Endothelial cell of hepatic sinusoid (primary cell): Measurements from ENCODE around the gene PIK3R1.

ENCODE experiments used
- in situ Hi-C: cut with HindIII; loops from 2 replicates; pipeline ENCODE4 v1.10.0; 2017; ENCODE audit warnings: low sequenced_read_pairs

Gene PIK3R1

DNA sequence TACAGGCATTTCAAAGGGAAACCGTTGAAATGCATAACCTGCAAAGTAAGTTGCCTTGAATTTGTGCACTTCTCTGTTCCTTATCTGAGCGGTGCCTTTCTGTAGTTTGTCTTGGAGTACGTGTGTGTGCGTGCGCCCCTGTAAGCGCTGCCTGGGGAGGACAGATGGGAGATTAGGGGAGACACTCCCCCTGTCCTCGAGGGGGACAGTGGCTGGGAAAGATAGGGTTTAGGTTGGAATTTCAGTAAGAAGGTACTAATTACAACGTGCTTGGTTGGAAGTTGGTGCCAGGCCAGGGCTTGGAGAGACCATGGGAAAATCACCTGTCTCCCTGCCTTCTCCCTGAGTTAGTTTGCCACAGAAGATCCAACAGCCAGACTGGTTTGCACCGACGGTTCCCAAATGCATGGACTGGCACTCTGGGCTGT is 73.2 kb downstream of the PIK3R1 start:
- in situ Hi-C loops = loop anchor here (25.0 kb wide), 2 partner anchors 174 to 649 kb away; no protein-coding TSS in a partner anchor

DNA sequence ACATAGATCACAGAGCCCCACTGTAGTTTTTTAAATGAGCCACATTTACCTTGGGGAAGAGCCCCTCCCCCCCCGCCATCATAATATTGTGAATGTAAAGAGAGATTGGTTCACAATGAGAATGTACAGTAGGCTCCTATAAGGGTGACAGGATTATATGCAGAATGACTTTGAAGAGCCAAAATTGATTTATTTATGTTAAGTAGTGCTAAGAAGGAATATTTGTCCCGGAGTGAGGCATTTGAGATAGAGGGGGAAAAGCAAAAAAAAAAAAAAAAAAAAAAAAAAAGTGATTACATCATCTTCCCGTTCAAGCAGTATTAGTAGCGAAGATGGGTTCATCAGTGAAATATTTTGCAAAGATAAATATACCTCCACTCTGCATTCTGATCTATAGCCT is 73.9 kb downstream of the PIK3R1 start:
- in situ Hi-C loops = loop anchor here (25.0 kb wide), 2 partner anchors 173 to 648 kb away; no protein-coding TSS in a partner anchor

DNA sequence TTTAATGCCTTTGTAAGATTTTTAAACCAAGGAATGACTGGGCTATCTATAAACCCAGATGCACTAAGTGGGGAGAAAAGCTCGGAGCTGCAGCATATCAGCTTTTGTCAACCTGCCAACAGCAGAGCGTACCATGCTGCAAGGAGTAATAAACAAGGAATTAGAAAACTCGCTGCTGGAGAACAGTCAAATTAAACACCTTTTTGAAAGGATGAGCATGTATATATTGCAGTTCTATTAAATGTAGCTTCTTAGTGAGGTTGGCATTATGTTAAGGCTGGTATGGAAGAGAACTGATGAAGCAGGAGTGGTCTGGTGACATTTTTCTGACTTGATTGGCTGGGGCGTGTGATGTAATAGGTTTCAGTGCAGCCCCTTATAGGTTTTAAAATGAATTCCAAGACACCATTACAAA is 74.7 kb downstream of the PIK3R1 start:
- in situ Hi-C loops = loop anchor here (25.0 kb wide), 2 partner anchors 172 to 647 kb away; no protein-coding TSS in a partner anchor

DNA sequence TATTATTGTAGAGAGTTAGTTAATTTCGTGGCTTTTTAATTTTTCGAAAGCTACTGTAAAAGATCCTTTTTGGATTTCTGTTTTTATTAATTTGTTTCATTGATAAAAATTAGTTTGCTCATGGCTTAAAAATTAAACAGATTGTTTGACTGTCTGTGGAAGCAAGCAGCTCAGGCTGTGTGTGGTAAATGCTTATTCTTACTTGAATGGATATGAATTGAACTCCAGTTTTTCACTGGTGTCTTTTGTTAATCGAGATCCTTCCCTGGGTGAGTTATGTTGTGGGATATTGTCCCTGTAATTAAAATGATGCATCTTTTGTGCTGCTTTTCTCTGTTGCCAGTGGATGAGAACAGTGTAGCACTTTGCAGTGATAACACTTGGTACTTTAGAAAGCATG is 75.3 kb downstream of the PIK3R1 start:
- in situ Hi-C loops = loop anchor here (25.0 kb wide), 2 partner anchors 171 to 646 kb away; no protein-coding TSS in a partner anchor

DNA sequence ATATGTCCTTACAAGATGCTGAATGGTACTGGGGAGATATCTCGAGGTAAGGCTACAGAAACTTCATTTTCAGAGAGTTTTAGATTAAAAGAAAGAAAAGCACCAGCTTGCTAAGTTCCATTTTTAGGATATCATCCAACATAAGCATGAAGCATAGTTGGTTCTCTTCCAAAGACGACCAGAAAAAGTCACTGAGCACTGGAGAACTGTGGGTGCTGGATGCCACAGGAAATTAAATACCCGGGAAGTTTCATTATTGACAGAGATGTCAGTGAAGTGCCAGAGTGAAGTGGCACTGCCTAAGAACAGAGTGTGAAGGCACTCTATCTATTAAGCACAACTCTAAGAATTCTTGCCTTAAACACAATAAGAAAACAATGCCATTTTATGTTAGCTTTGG is 76.8 kb downstream of the PIK3R1 start:
- in situ Hi-C loops = loop anchor here (25.0 kb wide), 2 partner anchors 170 to 645 kb away; no protein-coding TSS in a partner anchor

DNA sequence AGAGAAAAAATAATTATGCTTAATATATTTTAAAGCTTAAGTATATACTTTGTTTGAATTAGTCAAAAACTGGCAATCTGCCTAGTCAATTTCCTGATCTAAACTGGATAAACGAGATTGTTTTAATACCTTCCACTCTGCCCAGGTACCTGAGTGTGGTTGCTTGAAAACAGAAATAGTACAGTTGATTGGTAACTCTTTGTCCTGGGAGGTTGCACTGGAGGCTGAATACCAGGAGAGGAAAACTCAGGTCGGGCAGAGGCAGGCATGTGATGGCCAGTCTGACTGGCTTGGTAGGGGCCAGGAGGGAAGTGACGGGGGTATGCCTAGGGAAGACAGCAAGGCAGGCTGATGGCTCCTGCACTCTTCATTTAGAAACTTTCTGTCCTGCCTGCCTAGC is 80.2 kb downstream of the PIK3R1 start:
- in situ Hi-C loops = loop anchor here (25.0 kb wide), 2 partner anchors 167 to 642 kb away; no protein-coding TSS in a partner anchor

DNA sequence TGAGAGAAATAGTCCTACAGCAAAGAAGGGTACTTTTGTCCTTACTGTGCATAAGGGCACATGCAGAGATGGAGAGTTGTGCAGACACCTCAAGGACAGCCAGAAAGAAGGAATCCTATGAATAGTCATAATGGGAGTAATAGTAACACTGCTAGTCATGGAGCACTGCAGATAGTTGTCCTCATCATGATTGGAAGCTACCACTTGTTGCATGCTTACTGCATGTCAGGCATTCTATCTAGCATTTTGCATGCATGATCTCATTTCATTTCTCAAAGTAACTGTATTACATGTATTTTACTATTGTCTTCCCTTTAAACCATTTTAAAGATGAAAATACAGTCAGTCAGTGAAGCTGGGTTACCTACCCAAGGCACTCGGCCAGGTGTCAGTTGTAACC is 81.3 kb downstream of the PIK3R1 start:
- in situ Hi-C loops = loop anchor here (25.0 kb wide), 2 partner anchors 165 to 640 kb away; no protein-coding TSS in a partner anchor

DNA sequence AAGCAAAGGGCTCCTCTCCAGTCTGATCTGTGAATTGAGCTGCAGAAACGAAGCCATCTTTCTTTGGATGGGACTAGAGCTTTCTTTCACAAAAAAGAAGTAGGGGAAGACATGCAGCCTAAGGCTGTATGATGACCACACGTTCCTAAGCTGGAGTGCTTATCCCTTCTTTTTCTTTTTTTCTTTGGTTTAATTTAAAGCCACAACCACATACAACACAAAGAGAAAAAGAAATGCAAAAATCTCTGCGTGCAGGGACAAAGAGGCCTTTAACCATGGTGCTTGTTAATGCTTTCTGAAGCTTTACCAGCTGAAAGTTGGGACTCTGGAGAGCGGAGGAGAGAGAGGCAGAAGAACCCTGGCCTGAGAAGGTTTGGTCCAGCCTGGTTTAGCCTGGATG is 82.1 kb downstream of the PIK3R1 start:
- in situ Hi-C loops = loop anchor here (25.0 kb wide), 2 partner anchors 165 to 640 kb away; no protein-coding TSS in a partner anchor

DNA sequence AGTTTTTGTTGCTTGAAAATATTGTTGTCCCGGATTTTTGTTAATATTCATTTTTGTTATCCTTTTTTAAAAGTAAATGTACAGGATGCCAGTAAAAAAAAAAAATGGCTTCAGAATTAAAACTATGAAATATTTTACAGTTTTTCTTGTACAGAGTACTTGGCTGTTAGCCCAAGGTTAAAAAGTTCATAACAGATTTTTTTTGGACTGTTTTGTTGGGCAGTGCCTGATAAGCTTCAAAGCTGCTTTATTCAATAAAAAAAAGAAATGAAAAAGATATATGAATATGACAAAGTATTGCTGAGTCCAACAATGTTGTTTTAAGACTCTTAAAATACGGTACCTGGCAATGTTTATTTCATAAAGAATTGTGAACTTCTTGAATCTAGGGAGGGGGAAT is 82.9 kb downstream of the PIK3R1 start:
- in situ Hi-C loops = loop anchor here (25.0 kb wide), 2 partner anchors 164 to 639 kb away; no protein-coding TSS in a partner anchor

DNA sequence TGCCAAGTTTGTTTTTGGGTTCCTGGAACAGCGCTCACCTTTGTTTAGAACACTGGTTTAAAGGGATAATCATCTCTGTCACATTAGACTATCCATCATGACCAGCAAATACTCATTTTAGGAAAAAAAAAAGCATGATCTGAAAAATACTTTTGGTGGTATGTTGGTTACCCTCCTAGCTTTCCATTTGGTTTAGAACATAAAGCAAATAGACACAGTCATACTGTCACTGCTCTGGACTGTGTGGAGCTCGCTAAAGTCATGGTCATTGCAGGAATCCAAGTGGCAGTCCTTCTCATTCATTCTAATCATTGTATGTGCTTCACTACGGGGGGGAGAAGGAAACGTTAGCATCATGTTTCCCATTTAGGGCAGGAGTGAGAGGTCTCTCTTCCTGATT is 83.5 kb downstream of the PIK3R1 start:
- in situ Hi-C loops = loop anchor here (25.0 kb wide), 2 partner anchors 163 to 638 kb away; no protein-coding TSS in a partner anchor

DNA sequence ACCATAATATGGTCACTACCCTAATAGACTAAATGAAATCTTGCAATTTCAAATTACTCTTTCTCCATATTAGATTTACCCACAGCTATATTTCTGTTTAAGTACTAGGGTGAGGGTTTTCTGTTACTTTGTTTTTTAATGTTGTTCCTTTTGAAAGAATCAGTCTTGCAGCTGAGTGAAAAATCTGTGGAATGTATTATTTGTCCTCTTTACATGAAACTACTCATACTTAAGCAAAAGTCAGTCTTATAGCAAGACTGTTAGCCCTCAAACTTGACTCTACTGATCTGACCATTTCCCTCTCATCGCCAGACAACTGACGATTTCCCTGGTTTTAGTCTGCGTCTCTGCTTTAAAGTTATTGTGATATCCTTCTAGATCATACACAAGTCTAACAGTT is 84.0 kb downstream of the PIK3R1 start:
- in situ Hi-C loops = loop anchor here (25.0 kb wide), 2 partner anchors 163 to 638 kb away; no protein-coding TSS in a partner anchor

DNA sequence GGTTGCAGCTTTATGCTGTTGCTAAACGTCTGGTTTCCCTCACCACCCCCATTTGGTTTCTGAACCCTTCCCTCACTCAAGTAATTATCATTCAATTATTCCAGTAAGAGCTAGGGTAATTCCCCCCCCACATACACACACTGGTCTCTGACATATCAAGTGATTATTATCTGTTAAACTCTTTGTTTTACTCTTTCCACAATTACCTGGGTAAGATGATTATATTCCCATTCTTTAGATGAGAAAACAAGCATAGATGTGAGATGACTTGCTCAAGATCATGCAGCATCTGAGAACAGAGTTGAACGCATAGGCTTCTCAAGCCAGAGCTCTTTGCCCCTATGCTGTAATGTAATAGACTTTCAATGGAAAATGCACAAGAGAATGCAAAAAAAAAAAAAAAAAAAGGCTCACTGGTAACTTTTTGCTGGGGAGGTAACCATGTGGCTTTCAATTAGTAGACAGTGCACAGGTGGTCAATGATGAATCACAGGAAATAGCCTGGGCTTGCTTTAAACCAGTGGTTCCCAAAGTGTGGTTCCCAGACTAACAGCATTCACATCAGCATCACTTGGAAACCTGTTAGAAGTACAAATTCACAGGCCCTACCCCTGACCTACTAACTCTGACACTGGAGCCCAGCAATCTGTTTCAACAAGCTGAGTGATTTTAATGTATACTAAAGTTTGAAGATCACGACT is 87.6 kb downstream of the PIK3R1 start:
- in situ Hi-C loops = no loop called here

DNA sequence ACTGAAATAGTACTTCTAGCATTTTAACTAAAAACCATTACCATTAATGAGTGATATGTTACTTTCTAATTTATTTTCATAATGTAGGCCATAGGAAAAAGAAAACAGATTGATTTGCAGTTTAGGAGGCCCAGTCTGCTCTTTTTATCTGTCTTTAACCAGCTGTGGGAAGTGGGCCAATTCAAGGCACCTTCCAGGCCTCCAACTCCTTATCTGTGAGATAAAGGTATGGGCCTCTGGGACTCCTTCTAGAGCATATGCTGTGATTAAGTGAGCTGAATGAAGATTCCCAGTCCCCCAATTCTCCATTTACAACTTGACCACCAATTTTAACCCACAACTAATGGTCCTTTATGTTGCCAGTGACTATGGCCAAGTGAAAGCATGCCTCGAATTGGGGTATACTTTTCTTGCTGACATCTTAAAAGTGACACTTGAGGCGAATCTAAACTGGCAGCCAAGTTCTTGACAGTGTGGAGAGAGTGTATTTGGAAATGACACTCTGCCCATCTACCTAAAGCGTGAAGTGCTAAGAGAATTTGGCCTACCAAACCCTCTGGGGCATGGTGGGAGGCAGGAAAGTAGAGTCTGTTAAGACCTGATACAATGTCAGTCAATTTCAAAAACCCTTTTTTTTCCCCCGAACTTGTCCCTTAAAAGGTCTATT is 88.3 kb downstream of the PIK3R1 start:
- in situ Hi-C loops = no loop called here

DNA sequence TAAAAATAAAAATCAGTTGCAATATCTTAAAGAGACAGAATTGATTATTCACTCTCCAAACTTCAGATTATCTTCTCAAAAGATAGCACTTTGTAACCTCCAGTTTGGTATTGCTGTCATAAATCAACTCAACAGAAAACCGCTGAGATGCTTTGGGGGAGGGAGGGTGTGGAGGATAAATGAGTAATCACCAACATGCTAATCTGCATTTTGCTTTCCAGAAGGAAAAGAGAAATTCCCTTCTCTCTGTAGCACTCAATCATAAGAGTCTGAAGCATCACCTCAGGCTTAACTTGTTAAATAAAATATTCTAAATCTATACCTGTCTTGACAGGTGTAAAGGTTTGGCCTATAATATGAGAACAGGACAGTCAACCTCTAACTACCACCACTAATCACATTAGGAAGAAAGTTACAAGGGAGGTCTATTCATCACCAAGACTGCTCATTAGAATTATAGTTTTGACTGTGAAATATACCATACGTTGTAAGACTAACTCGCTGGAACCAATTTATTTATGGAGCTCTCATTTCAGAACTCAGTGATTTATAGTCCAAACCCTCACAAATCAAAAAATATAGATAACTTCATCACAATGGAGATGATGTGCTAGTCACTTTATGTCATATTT is 89.0 kb downstream of the PIK3R1 start:
- in situ Hi-C loops = loop anchor here (5.0 kb wide), 1 partner anchor 43 kb away; no protein-coding TSS in a partner anchor

DNA sequence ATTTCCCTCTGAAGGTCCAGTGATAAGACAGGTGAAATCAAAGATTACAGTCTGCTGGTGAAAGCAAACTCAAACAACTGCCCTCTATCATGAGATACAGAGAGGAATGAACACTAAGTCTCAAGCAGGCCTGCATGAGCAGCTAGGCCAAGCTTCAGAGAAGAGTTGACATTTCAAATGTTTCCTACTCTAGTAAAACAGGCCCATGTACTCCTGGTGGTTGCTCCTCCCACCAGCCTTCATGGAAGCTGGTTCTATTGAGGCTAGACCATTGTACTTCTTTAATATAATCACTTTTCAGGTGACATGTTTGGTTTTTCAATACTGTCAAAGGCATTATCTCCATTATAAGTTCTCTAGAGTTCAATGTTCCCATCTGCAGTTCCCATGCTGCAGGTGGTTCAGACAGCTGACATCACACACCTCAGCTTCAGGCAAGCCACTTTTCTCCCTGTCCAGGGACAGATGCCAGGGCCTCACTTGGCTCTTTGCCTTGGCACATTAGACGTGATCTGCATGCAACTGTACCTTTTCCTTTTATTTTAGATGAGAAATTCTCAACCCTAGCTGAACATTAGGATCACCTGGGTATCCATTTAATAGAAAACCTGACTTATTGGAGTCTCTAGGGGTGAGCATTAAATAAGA is 89.8 kb downstream of the PIK3R1 start:
- in situ Hi-C loops = loop anchor here (5.0 kb wide), 1 partner anchor 42 kb away; no protein-coding TSS in a partner anchor

DNA sequence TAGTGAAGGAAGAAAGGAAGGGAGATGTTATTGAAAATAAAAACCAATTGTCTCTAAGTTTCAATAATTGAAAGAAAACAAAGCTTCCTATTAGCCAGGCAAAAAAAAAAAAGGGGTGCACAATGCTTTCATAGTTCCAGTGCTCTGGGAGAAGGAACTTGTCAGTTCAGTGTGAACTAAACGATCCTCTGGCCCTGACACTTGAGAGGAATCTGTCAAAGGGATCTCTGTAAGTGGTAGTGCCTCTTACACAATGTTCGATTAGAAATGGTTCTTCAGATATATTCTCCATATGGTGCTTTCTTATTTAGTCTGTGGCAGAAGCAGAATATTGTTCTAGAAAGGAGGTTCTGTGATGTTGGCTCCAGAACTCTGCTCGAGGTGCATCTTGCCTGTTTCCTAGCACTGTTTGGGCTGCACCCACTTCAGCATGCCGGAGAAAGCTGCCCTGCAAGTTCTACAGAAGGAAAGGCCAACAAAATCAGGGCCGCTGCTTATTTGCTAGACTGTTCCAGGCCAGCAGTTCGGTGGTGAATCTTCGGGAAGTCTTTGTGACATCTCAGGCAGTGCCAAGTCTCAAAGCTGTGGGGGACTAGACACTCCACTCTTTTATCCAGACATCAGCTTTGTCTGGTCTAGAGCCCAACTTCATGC is 90.9 kb downstream of the PIK3R1 start:
- in situ Hi-C loops = loop anchor here (5.0 kb wide), 1 partner anchor 41 kb away; no protein-coding TSS in a partner anchor

DNA sequence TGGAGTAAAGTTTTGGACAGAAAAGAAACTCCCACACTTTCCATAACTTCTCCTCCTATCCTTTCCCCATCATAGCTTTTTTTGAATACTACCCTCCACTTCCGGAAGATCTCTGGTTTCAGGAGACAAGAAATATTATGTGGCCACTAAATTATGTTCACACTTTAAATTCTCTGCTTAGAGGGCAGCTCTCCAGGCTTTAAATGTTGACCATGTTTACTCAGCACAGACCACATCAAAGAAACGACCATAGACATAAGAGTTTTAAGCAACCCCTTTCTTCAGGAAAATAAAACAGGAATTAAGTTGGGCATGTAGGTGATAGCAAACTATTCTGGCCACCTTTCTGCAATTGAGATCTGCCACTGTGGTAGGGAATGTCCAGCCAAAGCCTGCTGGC is 97.8 kb downstream of the PIK3R1 start:
- in situ Hi-C loops = no loop called here

DNA sequence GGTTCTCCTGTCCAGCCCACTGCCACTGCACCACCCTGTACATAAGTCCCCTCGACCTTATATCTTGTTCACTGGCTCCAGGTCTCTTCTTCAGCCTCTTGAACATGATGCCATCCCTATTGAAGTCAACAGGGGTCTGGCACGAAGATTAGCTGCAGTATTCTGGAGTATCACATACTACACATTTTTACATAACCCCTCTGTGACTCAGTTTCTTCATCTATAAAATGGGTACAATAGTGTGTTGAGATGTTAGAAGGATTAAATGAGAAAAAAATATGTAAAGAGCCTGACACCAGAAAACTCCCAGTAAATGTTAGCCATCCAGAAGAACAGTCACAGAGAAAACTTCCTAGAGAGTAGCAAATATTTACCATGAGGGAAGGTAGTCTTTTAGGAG is 98.9 kb downstream of the PIK3R1 start:
- in situ Hi-C loops = no loop called here

DNA sequence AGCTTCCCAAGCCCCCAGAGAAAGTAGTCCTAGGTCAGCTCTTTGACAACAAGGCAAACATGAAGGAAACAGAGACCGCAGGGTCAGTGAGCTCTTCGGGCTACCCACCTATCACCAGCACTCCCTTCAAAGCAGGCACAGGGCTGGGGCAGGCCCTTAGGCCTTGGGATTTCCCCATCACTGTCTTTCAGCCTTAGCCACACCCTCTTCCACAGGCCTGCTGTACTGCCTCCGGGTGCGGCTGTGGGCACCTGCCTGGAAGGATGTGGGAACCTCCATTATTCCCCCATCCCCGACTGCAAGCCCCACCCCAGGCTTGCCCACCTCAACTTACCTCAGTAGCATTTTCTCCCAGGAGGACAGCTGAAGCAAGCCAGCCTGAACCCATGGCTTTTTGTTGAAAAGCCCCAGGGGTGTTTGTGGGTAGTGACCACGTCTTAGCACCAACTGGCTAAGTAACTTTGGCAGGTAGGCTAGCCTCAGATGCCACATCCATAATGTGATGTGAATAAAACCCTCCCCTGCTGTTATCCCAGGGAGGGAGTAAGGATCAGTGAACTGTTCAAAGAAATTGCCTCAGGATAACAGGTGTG is 100.2 kb downstream of the PIK3R1 start:
- in situ Hi-C loops = no loop called here

DNA sequence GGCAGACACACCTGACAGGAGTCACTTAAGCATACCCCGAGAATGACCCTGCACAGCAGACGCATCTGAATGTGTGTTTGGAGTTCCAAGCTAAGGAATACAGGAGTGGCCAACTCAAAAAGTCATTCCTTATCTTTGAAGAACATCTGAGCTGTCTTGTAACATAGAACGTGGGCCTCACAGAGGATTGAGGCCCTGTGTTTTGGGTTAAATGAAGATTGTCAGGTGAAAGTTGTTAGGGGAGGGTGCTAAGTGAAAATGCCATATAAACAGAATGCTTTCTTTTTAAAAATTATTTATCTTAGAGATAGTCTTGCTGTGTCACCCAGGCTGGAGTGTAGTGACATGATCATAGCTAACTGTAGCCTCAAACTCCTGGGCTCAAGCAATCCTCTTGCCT is 100.9 kb downstream of the PIK3R1 start:
- in situ Hi-C loops = no loop called here
